ENCODE data around the gene TOR1A. TPM values are rescaled to one million over a fixed set of nuclear protein-coding genes. Genes with fewer than 3 reads are reported as not detected.

TOR1A gene
- total RNA-seq, 1 donor from 2014 or later = 42.3 TPM

DNA sequence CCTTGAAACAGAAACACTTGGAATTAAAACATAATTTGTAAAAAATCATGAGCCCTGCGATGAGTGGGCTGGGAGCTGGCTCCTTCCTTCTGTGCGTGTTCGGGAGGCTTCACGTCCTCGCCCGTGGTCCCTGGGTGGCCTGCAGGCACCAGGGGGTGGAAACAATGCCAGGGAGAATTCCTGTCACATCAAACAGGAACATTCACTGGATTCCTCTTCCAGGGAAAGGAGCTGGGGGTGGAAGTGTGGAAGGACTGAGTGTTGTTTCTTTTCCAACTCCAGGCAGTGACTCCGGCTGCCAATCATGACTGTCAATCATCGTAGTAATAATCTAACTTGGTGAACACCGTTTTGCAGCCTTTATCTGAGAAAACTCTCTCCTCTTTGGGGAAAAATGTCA, 10.3 kb downstream of the TOR1A start:
- H3K9me3 Mint-ChIP-seq (ENCODE audit: unreplicated experiment) = peaks cover 9% of the 10 kb centered on the region
- H3K4me3 Mint-ChIP-seq (ENCODE audit: unreplicated experiment) = peak overlapping the region; percentile 63
- DNase-seq = no peak
- no peak for TF ChIP-seq CTCF (IDR thresholded peaks at IDR 0.05; ENCODE audit: partially characterized antibody, unreplicated experiment)
- H3K36me3 Mint-ChIP-seq (ENCODE audit: unreplicated experiment) = no peaks in the 10 kb centered on the region
- H3K4me1 Mint-ChIP-seq (ENCODE audit: low read depth, unreplicated experiment) = peaks cover 28% of the 10 kb centered on the region
- peak overlapping the region; percentile 45 for H3K27ac Mint-ChIP-seq (ENCODE audit: unreplicated experiment)
- H3K27me3 Mint-ChIP-seq (ENCODE audit: unreplicated experiment) = no peaks in the 10 kb centered on the region

DNA sequence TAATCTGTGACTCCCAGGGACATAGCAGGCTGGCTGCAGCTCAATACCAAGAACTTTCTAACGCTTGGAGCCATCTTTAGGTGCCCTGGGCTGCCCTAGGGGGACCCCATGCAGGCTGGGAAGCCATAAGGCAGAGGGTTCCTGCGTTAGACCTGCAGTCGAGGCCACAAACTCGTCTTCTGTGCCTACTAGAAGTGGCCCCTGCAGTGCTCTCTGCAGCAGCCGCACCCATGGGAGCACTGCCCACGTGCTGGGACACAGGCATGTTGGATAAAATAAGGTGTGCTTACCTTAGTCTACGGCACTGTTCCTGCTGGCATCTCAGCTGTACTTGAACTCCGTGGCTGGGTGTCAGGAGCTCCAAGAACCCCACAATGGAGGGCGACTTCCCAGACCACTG, 11.6 kb downstream of the TOR1A start:
- DNase-seq = no peak
- no peak for TF ChIP-seq CTCF (IDR thresholded peaks at IDR 0.05; ENCODE audit: partially characterized antibody, unreplicated experiment)
- Mint-ChIP-seq H3K27ac (ENCODE audit: unreplicated experiment) (no peak overlapping the region), H3K9me3 (ENCODE audit: unreplicated experiment) (peaks cover 9% of the 10 kb centered on the region), H3K4me3 (ENCODE audit: unreplicated experiment) (no peak overlapping the region), H3K36me3 (ENCODE audit: unreplicated experiment) (no peaks in the 10 kb centered on the region), H3K27me3 (ENCODE audit: unreplicated experiment) (no peaks in the 10 kb centered on the region), H3K4me1 (ENCODE audit: low read depth, unreplicated experiment) (peaks cover 29% of the 10 kb centered on the region)

GRCh38 chr9:129811967-129812363, 12.0 kb downstream of the TOR1A start:
- peaks cover 4% of the 10 kb centered on the region for H3K36me3 Mint-ChIP-seq (ENCODE audit: unreplicated experiment)
- peaks cover 29% of the 10 kb centered on the region for H3K4me1 Mint-ChIP-seq (ENCODE audit: low read depth, unreplicated experiment)
- no peak for DNase-seq
- no peak overlapping the region for H3K27ac Mint-ChIP-seq (ENCODE audit: unreplicated experiment)
- H3K4me3 Mint-ChIP-seq (ENCODE audit: unreplicated experiment) = no peak overlapping the region
- TF ChIP-seq CTCF (IDR thresholded peaks at IDR 0.05; ENCODE audit: partially characterized antibody, unreplicated experiment) = no peak
- no peaks in the 10 kb centered on the region for H3K27me3 Mint-ChIP-seq (ENCODE audit: unreplicated experiment)
- peaks cover 9% of the 10 kb centered on the region for H3K9me3 Mint-ChIP-seq (ENCODE audit: unreplicated experiment)

GRCh38 chr9:129810788-129811187, 13.1 kb downstream of the TOR1A start:
- Mint-ChIP-seq H3K4me1 (ENCODE audit: low read depth, unreplicated experiment) (peaks cover 29% of the 10 kb centered on the region), H3K27ac (ENCODE audit: unreplicated experiment) (peak overlapping the region; percentile 6), H3K4me3 (ENCODE audit: unreplicated experiment) (no peak overlapping the region), H3K27me3 (ENCODE audit: unreplicated experiment) (no peaks in the 10 kb centered on the region), H3K36me3 (ENCODE audit: unreplicated experiment) (peaks cover 12% of the 10 kb centered on the region), H3K9me3 (ENCODE audit: unreplicated experiment) (peaks cover 4% of the 10 kb centered on the region)
- no peak for DNase-seq
- no peak for TF ChIP-seq CTCF (IDR thresholded peaks at IDR 0.05; ENCODE audit: partially characterized antibody, unreplicated experiment)

DNA sequence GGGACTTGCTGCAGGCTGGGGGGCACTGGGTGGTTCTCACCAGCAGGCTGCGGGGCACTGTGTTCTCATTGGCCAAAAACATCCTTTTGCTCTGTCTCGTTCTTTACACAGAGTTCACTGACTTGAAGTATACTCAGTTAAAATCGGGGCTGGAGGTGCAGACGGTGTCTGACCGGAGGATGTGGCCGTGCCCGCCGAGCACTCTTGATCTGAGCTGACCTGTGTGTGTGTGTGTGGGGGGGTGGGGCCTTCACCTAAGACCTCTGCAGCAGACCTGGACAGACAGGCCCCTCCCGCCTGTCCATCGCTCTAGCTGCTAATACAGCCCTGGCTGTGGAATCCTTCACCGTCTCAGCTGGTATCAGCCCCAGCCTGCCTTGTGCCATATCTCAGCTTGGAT, 13.8 kb downstream of the TOR1A start:
- no peaks in the 10 kb centered on the region for H3K27me3 Mint-ChIP-seq (ENCODE audit: unreplicated experiment)
- peaks cover 3% of the 10 kb centered on the region for H3K9me3 Mint-ChIP-seq (ENCODE audit: unreplicated experiment)
- H3K4me1 Mint-ChIP-seq (ENCODE audit: low read depth, unreplicated experiment) = peaks cover 29% of the 10 kb centered on the region
- H3K36me3 Mint-ChIP-seq (ENCODE audit: unreplicated experiment) = peaks cover 14% of the 10 kb centered on the region
- peak overlapping the region; percentile 55 for H3K27ac Mint-ChIP-seq (ENCODE audit: unreplicated experiment)
- H3K4me3 Mint-ChIP-seq (ENCODE audit: unreplicated experiment) = peak overlapping the region; percentile 25
- no peak for DNase-seq
- TF ChIP-seq CTCF (IDR thresholded peaks at IDR 0.05; ENCODE audit: partially characterized antibody, unreplicated experiment) = no peak

Data from glutamatergic neuron (in vitro differentiated cells).